Activated CD8-positive, alpha-beta memory T cell treated with anti-CD3 and anti-CD28 coated beads, Interleukin-2, amount 10 ng/mL, durations not matched to agents 7 days and 5 days (primary cell): ENCODE measurements around the gene ADAMTS2. TPM values are rescaled to one million over a fixed set of nuclear protein-coding genes. Genes with fewer than 3 reads are reported as not detected.

Experiments
- ATAC-seq: fragments of 150-1000 bp; cut with Tn5 transposase; one replicate; pipeline ENCODE4 v1.10.0; 2021; ENCODE audit warnings: moderate library complexity
- CTCF ChIA-PET: fragments of 350-600 bp; sonication (Branson Sonifier 250); formaldehyde crosslinking; loops from one replicate; lab custom pipeline; 2021; ENCODE audit warnings: antibody characterized with exemption; lab: Charles Lee
- DNase-seq: peaks from one replicate; pipeline ENCODE4 v3.0.0-alpha.2; 2020
- H3K27ac Mint-ChIP-seq: one replicate; pipeline ENCODE4 v1.8.0; 2021; ENCODE audit warnings: mild to moderate bottlenecking, mixed read lengths
- H3K27me3 Mint-ChIP-seq: one replicate; pipeline ENCODE4 v1.8.0; 2021; ENCODE audit warnings: mixed read lengths
- H3K36me3 Mint-ChIP-seq: one replicate; pipeline ENCODE4 v1.8.0; 2021; ENCODE audit warnings: mild to moderate bottlenecking, mixed read lengths
- H3K4me1 Mint-ChIP-seq: one replicate; pipeline ENCODE4 v1.8.0; 2021; ENCODE audit warnings: mixed read lengths
- H3K4me3 Mint-ChIP-seq: one replicate; pipeline ENCODE4 v1.8.0; 2021; ENCODE audit warnings: mild to moderate bottlenecking, moderate library complexity, mixed read lengths
- H3K9me3 Mint-ChIP-seq: one replicate; pipeline ENCODE4 v1.8.0; 2022; ENCODE audit warnings: low read depth, mixed read lengths
- total RNA-seq, 2 experiments: library from RNA; stranded (reverse); gene quantifications; one replicate each; pipeline ENCODE4 v1.2.3, GENCODE V29; 2021

Gene ADAMTS2
- total RNA-seq, 2 experiments from 2014 or later: not detected

- no peaks in the 10 kb centered on the region for H3K9me3 Mint-ChIP-seq
- no peaks in the 10 kb centered on the region for H3K27me3 Mint-ChIP-seq
- no peak for ATAC-seq
- no peak overlapping the region for H3K4me3 Mint-ChIP-seq
- no peaks in the 10 kb centered on the region for H3K36me3 Mint-ChIP-seq
- DNase-seq: no peak
- H3K4me1 Mint-ChIP-seq: no peaks in the 10 kb centered on the region
- no peak overlapping the region for H3K27ac Mint-ChIP-seq
- CTCF ChIA-PET: no interaction called here
These were observed 74.5 kb downstream of the ADAMTS2 start for GRCh38 chr5:179270581-179271427.

GRCh38 chr5:179269781-179270543, 75.3 kb downstream of the ADAMTS2 start:
- Mint-ChIP-seq H3K4me1 (no peaks in the 10 kb centered on the region), H3K36me3 (no peaks in the 10 kb centered on the region), H3K9me3 (no peaks in the 10 kb centered on the region), H3K27ac (no peak overlapping the region), H3K4me3 (no peak overlapping the region), H3K27me3 (no peaks in the 10 kb centered on the region)
- ATAC-seq: no peak
- no peak for DNase-seq
- CTCF ChIA-PET: no interaction called here

- Mint-ChIP-seq H3K27ac (no peak overlapping the region), H3K4me1 (no peaks in the 10 kb centered on the region), H3K4me3 (no peak overlapping the region), H3K36me3 (no peaks in the 10 kb centered on the region), H3K27me3 (no peaks in the 10 kb centered on the region), H3K9me3 (no peaks in the 10 kb centered on the region)
- ATAC-seq (no peak), DNase-seq (no peak)
- CTCF ChIA-PET: no interaction called here
These were observed 76.1 kb downstream of the ADAMTS2 start for GRCh38 chr5:179268966-179269693.

- no peak for DNase-seq
- Mint-ChIP-seq H3K4me1 (no peaks in the 10 kb centered on the region), H3K36me3 (no peaks in the 10 kb centered on the region), H3K9me3 (no peaks in the 10 kb centered on the region), H3K27ac (no peak overlapping the region), H3K27me3 (no peaks in the 10 kb centered on the region), H3K4me3 (no peak overlapping the region)
- CTCF ChIA-PET: no interaction called here
- ATAC-seq: no peak
These were observed 76.8 kb downstream of the ADAMTS2 start for GRCh38 chr5:179268399-179268952.

- no peaks in the 10 kb centered on the region for H3K36me3 Mint-ChIP-seq
- H3K4me3 Mint-ChIP-seq: no peak overlapping the region
- no peak for ATAC-seq
- no peak for DNase-seq
- no peak overlapping the region for H3K27ac Mint-ChIP-seq
- no peaks in the 10 kb centered on the region for H3K4me1 Mint-ChIP-seq
- H3K27me3 Mint-ChIP-seq: no peaks in the 10 kb centered on the region
- H3K9me3 Mint-ChIP-seq: no peaks in the 10 kb centered on the region
- CTCF ChIA-PET: no interaction called here
These were observed 77.6 kb downstream of the ADAMTS2 start for GRCh38 chr5:179267671-179268083.

- Mint-ChIP-seq H3K27ac (no peak overlapping the region), H3K27me3 (no peaks in the 10 kb centered on the region), H3K9me3 (no peaks in the 10 kb centered on the region), H3K36me3 (no peaks in the 10 kb centered on the region), H3K4me3 (no peak overlapping the region), H3K4me1 (no peaks in the 10 kb centered on the region)
- DNase-seq: no peak
- CTCF ChIA-PET: no interaction called here
- ATAC-seq: no peak
These were observed 78.1 kb downstream of the ADAMTS2 start for GRCh38 chr5:179267071-179267670.

GRCh38 chr5:179266291-179267070, 78.8 kb downstream of the ADAMTS2 start:
- CTCF ChIA-PET: no interaction called here
- no peaks in the 10 kb centered on the region for H3K27me3 Mint-ChIP-seq

GRCh38 chr5:179265514-179266290, 79.6 kb downstream of the ADAMTS2 start:
- Mint-ChIP-seq H3K9me3 (no peaks in the 10 kb centered on the region), H3K36me3 (no peaks in the 10 kb centered on the region), H3K27me3 (no peaks in the 10 kb centered on the region), H3K4me3 (no peak overlapping the region), H3K27ac (no peak overlapping the region), H3K4me1 (no peaks in the 10 kb centered on the region)
- CTCF ChIA-PET: no interaction called here
- ATAC-seq (no peak), DNase-seq (no peak)

More at GRCh38 chr5:179266291-179267070, 78.8 kb downstream of the ADAMTS2 start:
- no peaks in the 10 kb centered on the region for H3K36me3 Mint-ChIP-seq
- no peak for DNase-seq
- ATAC-seq: no peak
- H3K4me1 Mint-ChIP-seq: no peaks in the 10 kb centered on the region
- H3K27ac Mint-ChIP-seq: no peak overlapping the region
- no peak overlapping the region for H3K4me3 Mint-ChIP-seq
- H3K9me3 Mint-ChIP-seq: no peaks in the 10 kb centered on the region

- Mint-ChIP-seq H3K4me1 (no peaks in the 10 kb centered on the region), H3K27me3 (no peaks in the 10 kb centered on the region), H3K27ac (no peak overlapping the region), H3K9me3 (no peaks in the 10 kb centered on the region), H3K36me3 (no peaks in the 10 kb centered on the region), H3K4me3 (no peak overlapping the region)
- DNase-seq: no peak
- CTCF ChIA-PET: no interaction called here
- ATAC-seq: no peak
These were observed 80.3 kb downstream of the ADAMTS2 start for GRCh38 chr5:179264783-179265513.

- no peak for ATAC-seq
- no peak for DNase-seq
- no peaks in the 10 kb centered on the region for H3K4me1 Mint-ChIP-seq
- no peaks in the 10 kb centered on the region for H3K36me3 Mint-ChIP-seq
- CTCF ChIA-PET: no interaction called here
- H3K9me3 Mint-ChIP-seq: no peaks in the 10 kb centered on the region
- H3K4me3 Mint-ChIP-seq: no peak overlapping the region
- no peaks in the 10 kb centered on the region for H3K27me3 Mint-ChIP-seq
- no peak overlapping the region for H3K27ac Mint-ChIP-seq
These were observed 81.0 kb downstream of the ADAMTS2 start for GRCh38 chr5:179264053-179264782.
